Keratinocyte (primary cell): ENCODE data around the gene MIA. TPM values are rescaled to one million over a fixed set of nuclear protein-coding genes. Genes with fewer than 3 reads are reported as not detected.
"Not testable (repeated sequence)": the region's sequence is repeated elsewhere in the genome, so short reads cannot be mapped to it uniquely, and the experiment has no call there.

Source experiments
- DNase-seq: peaks from one replicate; pipeline ENCODE4 v3.0.0-alpha.2; 2011; ENCODE audit warnings: low read depth, missing footprints, low spot score
- FAIRE-seq: peaks from 2 replicates; lab custom pipeline; 2011; peaks lifted over from hg19 to GRCh38; lab: Jason Lieb, UNC
- H2AFZ ChIP-seq: 2 replicates; pipeline ENCODE4 v1.6.0; 2012; ENCODE audit warnings: low read length, control low read depth, inconsistent platforms; ENCODE audit not compliant: control insufficient read depth
- H3K27ac ChIP-seq: 2 replicates; pipeline ENCODE4 v1.5.1; 2011; ENCODE audit warnings: low read length; ENCODE audit not compliant: control insufficient read depth, insufficient read depth
- H3K27me3 ChIP-seq: 3 replicates; pipeline ENCODE4 v1.6.0; 2011; ENCODE audit warnings: low read length; ENCODE audit not compliant: control insufficient read depth, insufficient read depth; ENCODE audit errors: extremely low read depth
- H3K36me3 ChIP-seq, 2 experiments: 2 replicates in 1 of 2; 3 replicates in 1 of 2; pipeline ENCODE4 v1.5.1; 2011; ENCODE audit warnings: low read length in 2 of 2, mild to moderate bottlenecking in 1 of 2; ENCODE audit not compliant: control insufficient read depth in 2 of 2, insufficient read depth in 2 of 2; ENCODE audit errors: extremely low read depth in 1 of 2
- H3K4me1 ChIP-seq: 3 replicates; pipeline ENCODE4 v1.5.1; 2011; ENCODE audit warnings: low read length; ENCODE audit not compliant: control insufficient read depth, insufficient read depth; ENCODE audit errors: extremely low read depth
- H3K4me2 ChIP-seq: 3 replicates; pipeline ENCODE4 v1.6.0; 2011; ENCODE audit warnings: low read depth, low read length; ENCODE audit not compliant: control insufficient read depth, insufficient read depth; ENCODE audit errors: extremely low read depth
- H3K4me3 ChIP-seq, 3 experiments: fragments of 200-600 bp in 1 of 3; sonication (generic) in 1 of 3; 2 replicates in 2 of 3; 3 replicates in 1 of 3; pipeline ENCODE4 v1.5.1; 2011 to 2016; ENCODE audit warnings: low read length in 3 of 3, mild to moderate bottlenecking in 3 of 3, control low read depth in 2 of 3, inconsistent platforms in 1 of 3, low read depth in 1 of 3, mixed read lengths in 1 of 3, mixed run types in 1 of 3, moderate library complexity in 1 of 3; ENCODE audit not compliant: control insufficient read depth in 2 of 3, insufficient read depth in 2 of 3; ENCODE audit errors: extremely low read depth in 1 of 3
- H3K79me2 ChIP-seq: 2 replicates; pipeline ENCODE4 v1.6.0; 2012; ENCODE audit warnings: low read length; ENCODE audit not compliant: control insufficient read depth, insufficient read depth
- H3K9ac ChIP-seq: 3 replicates; pipeline ENCODE4 v1.6.0; 2011; ENCODE audit warnings: low read length; ENCODE audit not compliant: control insufficient read depth, insufficient read depth; ENCODE audit errors: extremely low read depth
- H3K9me1 ChIP-seq: 3 replicates; pipeline ENCODE4 v1.6.0; 2011; ENCODE audit warnings: low read length; ENCODE audit not compliant: control insufficient read depth, insufficient read depth; ENCODE audit errors: extremely low read depth
- H3K9me3 ChIP-seq: 2 replicates; pipeline ENCODE4 v1.5.1; 2012; ENCODE audit warnings: low read depth, low read length; ENCODE audit not compliant: control insufficient read depth
- H4K20me1 ChIP-seq: 3 replicates; pipeline ENCODE4 v1.6.0; 2011; ENCODE audit warnings: low read length; ENCODE audit not compliant: control insufficient read depth, insufficient read depth; ENCODE audit errors: extremely low read depth
- CTCF ChIP-seq, 3 experiments: IDR thresholded peaks in 1 of 3; conservative IDR thresholded peaks in 1 of 3; optimal IDR thresholded peaks in 1 of 3; 2 replicates in 2 of 3; 3 replicates in 1 of 3; pipeline versions ENCODE3 to v1.5.1; 2011; ENCODE audit warnings: low read length in 3 of 3, mild to moderate bottlenecking in 3 of 3, moderate library complexity in 2 of 3, control low read depth in 1 of 3, inconsistent platforms in 1 of 3; ENCODE audit not compliant: insufficient read depth in 2 of 3; ENCODE audit errors: extremely low read depth in 1 of 3
- EZH2 ChIP-seq: IDR thresholded peaks from one replicate; pipeline ENCODE4 v1.6.1; 2012; ENCODE audit warnings: inconsistent platforms, mild to moderate bottlenecking, low read length, moderate library complexity
- dilution Hi-C: fragments of 300-500 bp; cut with MboI; formaldehyde crosslinking; loops from one replicate; pipeline ENCODE4 v1.7.0; 2020; ENCODE audit warnings: low sequenced_read_pairs; ENCODE audit not compliant: extremely low pct_ligation_motif_present
- polyA plus RNA-seq, 5 experiments: library from polyadenylated mRNA; depleted of rRNA in 3 of 5; stranded (reverse) in 3 of 5; stranded (forward) in 1 of 5; unstranded in 1 of 5; fragments of >200 nt; gene quantifications; 1 replicate in 1 of 5; 2 replicates in 3 of 5; 3 replicates in 1 of 5; pipeline versions ENCODE4 v1.2.1 to v1.2.3, GENCODE V29; 2011 to 2012; ENCODE audit warnings: missing spikeins in 2 of 5, low read depth in 1 of 5, low replicate concordance in 1 of 5

MIA gene
- polyA plus RNA-seq, 1 donor (not counting 4 experiments of a cell fraction or from before 2014, with no cell fraction given), result 3.4 TPM

DNA sequence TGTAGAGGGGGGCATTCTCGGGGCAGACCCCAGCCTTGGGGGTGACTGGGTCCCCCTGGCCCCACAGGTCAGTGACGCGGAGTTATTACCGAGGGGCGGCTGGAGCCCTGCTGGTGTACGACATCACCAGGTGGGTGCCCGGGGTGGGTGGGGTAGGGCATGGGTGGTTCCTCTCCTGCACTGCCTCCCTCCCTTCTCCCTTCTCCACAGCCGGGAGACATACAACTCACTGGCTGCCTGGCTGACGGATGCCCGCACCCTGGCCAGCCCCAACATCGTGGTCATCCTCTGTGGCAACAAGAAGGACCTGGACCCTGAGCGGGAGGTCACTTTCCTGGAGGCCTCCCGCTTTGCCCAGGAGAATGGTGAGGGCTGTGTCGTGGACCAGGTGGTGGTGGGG, 8.4 kb downstream of the MIA start:
- dilution Hi-C loops, result no loop called here
- H3K79me2 ChIP-seq, result no peaks in the 10 kb centered on the region
- no peak overlapping the region for H3K4me2 ChIP-seq
- no peak overlapping the region for H3K9ac ChIP-seq
- no peaks in the 10 kb centered on the region for H3K9me1 ChIP-seq
- H3K27ac ChIP-seq, result no peak overlapping the region
- TF ChIP-seq EZH2, result no peak
- TF ChIP-seq CTCF (optimal IDR thresholded peaks at IDR 0.05 in 1 of 3, IDR thresholded peaks at IDR 0.05 in 1 of 3, conservative IDR thresholded peaks at IDR 0.05 in 1 of 3; ENCODE audit: extremely low read depth in 1 of 3, insufficient read depth in 2 of 3, low read length in 3 of 3), result no peak
- H3K9me3 ChIP-seq, result no peaks in the 10 kb centered on the region
- peaks cover 2 to 3% of the 10 kb centered on the region in 2 experiments for H3K36me3 ChIP-seq
- H3K27me3 ChIP-seq, result no peaks in the 10 kb centered on the region
- H3K4me3 ChIP-seq, result no peak overlapping the region
- peaks cover 5% of the 10 kb centered on the region for H3K4me1 ChIP-seq
- no peaks in the 10 kb centered on the region for H4K20me1 ChIP-seq
- DNase-seq (no peak), FAIRE-seq (no peak)
- H2AFZ ChIP-seq, result no peak overlapping the region

- H3K4me2 ChIP-seq, H3K4me1 ChIP-seq, H2AFZ ChIP-seq, H3K9me3 ChIP-seq, dilution Hi-C loops, FAIRE-seq, H4K20me1 ChIP-seq, H3K36me3 ChIP-seq, H3K79me2 ChIP-seq, H3K4me3 ChIP-seq, H3K27me3 ChIP-seq, DNase-seq, H3K9me1 ChIP-seq, H3K27ac ChIP-seq, H3K9ac ChIP-seq: not testable (repeated sequence)
These were observed 8.8 kb downstream of the MIA start for GRCh38 chr19:40784146-40784545.

GRCh38 chr19:40785526-40785925, 10.2 kb downstream of the MIA start:
- H3K27ac ChIP-seq, result no peak overlapping the region
- H3K79me2 ChIP-seq, result no peaks in the 10 kb centered on the region
- TF ChIP-seq EZH2 (no peak), CTCF (optimal IDR thresholded peaks at IDR 0.05 in 1 of 3, IDR thresholded peaks at IDR 0.05 in 1 of 3, conservative IDR thresholded peaks at IDR 0.05 in 1 of 3; ENCODE audit: extremely low read depth in 1 of 3, insufficient read depth in 2 of 3, low read length in 3 of 3) (no peak)
- H2AFZ ChIP-seq, result no peak overlapping the region
- dilution Hi-C loops, result no loop called here
- DNase-seq (no peak), FAIRE-seq (no peak)
- H3K36me3 ChIP-seq, result peaks cover 2 to 3% of the 10 kb centered on the region in 2 experiments
- H3K27me3 ChIP-seq, result no peaks in the 10 kb centered on the region
- no peak overlapping the region for H3K4me3 ChIP-seq
- H3K9ac ChIP-seq, result no peak overlapping the region
- no peaks in the 10 kb centered on the region for H3K9me3 ChIP-seq
- H3K9me1 ChIP-seq, result no peaks in the 10 kb centered on the region
- no peaks in the 10 kb centered on the region for H3K4me1 ChIP-seq
- no peaks in the 10 kb centered on the region for H4K20me1 ChIP-seq
- H3K4me2 ChIP-seq, result no peak overlapping the region
